ENCODE results near the gene PLEKHG7. TPM values are rescaled to one million over a fixed set of nuclear protein-coding genes. Genes with fewer than 3 reads are reported as not detected.

Gene PLEKHG7
- total and polyA plus RNA-seq, 10 of the 15 experiments (the other 5 are each of a cell fraction or from before 2014, with no cell fraction given): 0.16 to 1.3 (median 0.65) TPM; not detected in 1

GRCh38 chr12:92802906-92803305 is 100.1 kb downstream of the PLEKHG7 start (continued):
- TF ChIP-seq ZBTB33 (IDR thresholded peaks at IDR 0.05) (no peak), EGR1 (IDR thresholded peaks at IDR 0.05; ENCODE audit: borderline replicate concordance in 1 of 2, low read depth in 2 of 2, low read length in 2 of 2) (no peak), KAT2A (conservative IDR thresholded peaks at IDR 0.05; ENCODE audit: control insufficient read depth, low read depth, low read length) (no peak), IRF4 (IDR thresholded peaks at IDR 0.05; ENCODE audit: low read depth, low read length) (no peak)

GRCh38 chr12:92803903-92804302 is 101.1 kb downstream of the PLEKHG7 start:
- H3K36me3 ChIP-seq (ENCODE audit: control insufficient read depth in 2 of 2, insufficient read depth in 2 of 2, low read length in 1 of 2): peaks cover 0 to 2% of the 10 kb centered on the region in 2 experiments; a peak in 3 of 4 replicates
- H3K9me3 ChIP-seq (replicated peaks; ENCODE audit: control insufficient read depth, insufficient read depth, low read length): no peaks in the 10 kb centered on the region; the same call in 2 of the 3 replicates
- H3K4me2 ChIP-seq (ENCODE audit: control insufficient read depth, insufficient read depth): no peak overlapping the region
- in situ Hi-C loops (cut with MboI): no loop called here
- ChIA-PET SMC1A (ENCODE audit: uncharacterized antibody, unreplicated experiment) (interaction anchor here (0.7 kb wide), 1 partner anchor 18 kb away, joined by 5 read pairs; no protein-coding TSS in a partner anchor), CTCF (interaction anchor here (1.0 kb wide), 1 partner anchor 20 kb away, joined by 4 read pairs; no protein-coding TSS in a partner anchor), RAD21 (ENCODE audit: unreplicated experiment) (no interaction called here), POLR2A (no interaction called here)
- no peaks in the 10 kb centered on the region for H3K27me3 ChIP-seq (replicated peaks in 1 of 2; ENCODE audit: control insufficient read depth in 2 of 2, insufficient read depth in 2 of 2, low read length in 1 of 2)
- no peaks in the 10 kb centered on the region for H3K4me1 ChIP-seq (ENCODE audit: control insufficient read depth, insufficient read depth, low read length)
- TF ChIP-seq SP1 (IDR thresholded peaks at IDR 0.05; ENCODE audit: low read depth, low read length) (no peak), STAT3 (IDR thresholded peaks at IDR 0.05; ENCODE audit: low read depth, low read length) (no peak), ZBTB40 (IDR thresholded peaks at IDR 0.05; ENCODE audit: borderline replicate concordance) (no peak), CBX3 (IDR thresholded peaks at IDR 0.05; ENCODE audit: borderline replicate concordance, low read depth) (no peak), PRDM15 (CRISPR knock-in tag; IDR thresholded peaks at IDR 0.05) (no peak), NR2F1 (conservative IDR thresholded peaks at IDR 0.05) (no peak), RB1 (IDR thresholded peaks at IDR 0.05; ENCODE audit: borderline replicate concordance) (no peak)
- intact Hi-C loops (cut with micrococcal nuclease; ENCODE audit: unreplicated experiment): no loop called here
- no TSS peak for BruUV-seq (replicated peaks)
- H3K9ac ChIP-seq (ENCODE audit: control insufficient read depth, insufficient read depth, low read length): no peak overlapping the region
- no peak for ATAC-seq
- no peak overlapping the region for H3K27ac ChIP-seq (ENCODE audit: control insufficient read depth, insufficient read depth)
- H4K20me1 ChIP-seq (ENCODE audit: control insufficient read depth, insufficient read depth): no peaks in the 10 kb centered on the region
- no peak for DNase-seq (ENCODE audit: low read depth, low spot score)
- no peak overlapping the region for H3K4me3 ChIP-seq
- no peak overlapping the region for H2AFZ ChIP-seq (ENCODE audit: control insufficient read depth, low read depth, low read length)
- no peaks in the 10 kb centered on the region for H3K79me2 ChIP-seq (ENCODE audit: control insufficient read depth, insufficient read depth, low read length)
- no peak for FAIRE-seq
- 100% methylated on average over 1 of the region's 1 CpG for WGBS (ENCODE audit: insufficient coverage, insufficient replicate concordance, low lambda C conversion rate, missing lambda C conversion rate)
